LNCAP (cell line): ENCODE measurements around the gene DNAH10.

Source experiments
- CTCF ChIP-seq: fragments of 450-650 bp; IDR thresholded peaks from 2 replicates; pipeline ENCODE4 v1.5.1; 2017; ENCODE audit warnings: mild to moderate bottlenecking

Gene DNAH10

GRCh38 chr12:123846340-123846739, 84.2 kb downstream of the DNAH10 start:
- no peak for TF ChIP-seq CTCF

DNA sequence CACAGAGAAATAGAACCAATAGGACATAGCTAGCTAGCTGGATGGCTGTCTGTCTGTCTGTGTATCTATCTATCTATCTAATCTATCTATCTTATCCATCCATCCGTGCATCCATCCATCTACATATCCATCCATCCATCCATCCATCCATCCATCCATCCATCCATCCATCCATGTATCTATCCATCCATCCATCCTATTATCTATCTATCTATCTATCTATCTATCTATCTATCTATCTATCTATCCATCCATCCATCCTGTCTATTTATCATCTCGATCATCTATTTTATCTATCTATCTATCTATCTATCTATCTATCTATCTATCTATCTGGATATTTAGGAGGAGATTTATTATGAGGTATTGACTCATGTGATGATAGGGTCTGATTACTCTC, 84.9 kb downstream of the DNAH10 start:
- no peak for TF ChIP-seq CTCF

GRCh38 chr12:123847876-123848275, 85.8 kb downstream of the DNAH10 start:
- TF ChIP-seq CTCF, result no peak

DNA sequence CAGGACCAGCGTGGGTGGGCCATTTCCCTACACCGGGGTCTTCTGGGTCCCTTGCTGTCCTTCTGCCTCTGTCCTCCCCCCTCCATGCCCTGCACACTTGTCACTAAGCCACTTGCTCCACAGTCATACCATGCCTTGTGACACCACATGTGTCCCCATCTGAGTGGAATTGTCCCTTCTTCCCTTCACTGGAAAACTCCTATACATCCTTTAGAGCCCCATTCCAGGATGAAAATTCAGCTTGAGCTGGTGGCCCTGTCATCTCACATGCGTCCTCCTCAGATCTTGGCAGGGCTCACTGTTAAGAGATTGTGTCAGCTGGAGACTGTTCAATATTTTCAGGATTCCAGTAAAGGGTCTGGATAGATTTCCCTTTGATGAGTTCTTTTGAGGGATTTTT, 87.4 kb downstream of the DNAH10 start:
- no peak for TF ChIP-seq CTCF

DNA sequence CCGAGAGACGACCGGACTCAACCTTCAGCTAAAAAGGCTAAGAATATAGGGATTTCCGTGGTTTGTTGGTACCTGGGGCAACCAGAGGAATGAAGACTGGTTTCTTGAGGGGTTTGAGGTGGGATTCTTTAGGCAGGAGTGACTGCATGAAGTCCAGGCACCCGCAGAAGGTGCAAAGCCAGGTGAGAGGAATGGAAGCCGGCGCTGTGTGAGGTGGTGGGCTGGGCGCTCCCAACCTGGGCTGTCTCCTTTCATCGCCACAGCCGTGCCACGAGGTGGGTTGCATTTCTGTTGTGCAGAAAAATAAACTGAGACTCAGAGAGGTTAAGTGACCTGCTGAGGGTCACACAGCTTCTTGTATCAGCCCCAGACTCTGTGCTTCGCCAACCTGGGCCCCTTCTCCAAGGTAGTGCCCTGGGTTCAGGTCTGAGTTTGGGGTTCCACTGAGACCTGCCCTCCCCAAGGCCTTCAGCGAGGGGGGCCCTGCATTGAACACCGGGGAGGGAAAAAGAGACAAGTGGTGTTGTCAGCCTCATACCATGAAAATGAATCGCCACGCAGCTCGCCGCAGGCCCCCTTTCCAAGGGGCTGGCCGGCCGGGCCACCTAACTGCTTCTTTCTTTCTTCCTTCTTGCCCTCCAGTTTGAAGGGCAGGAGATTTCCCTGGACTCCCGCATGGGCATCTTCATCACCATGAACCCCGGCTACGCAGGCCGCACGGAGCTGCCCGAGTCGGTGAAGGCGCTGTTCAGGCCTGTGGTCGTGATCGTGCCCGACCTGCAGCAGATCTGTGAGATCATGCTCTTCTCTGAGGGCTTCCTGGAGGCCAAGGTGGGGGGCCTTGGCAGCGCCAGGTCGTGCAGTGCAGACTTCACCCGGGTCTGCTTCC, 88.4 kb downstream of the DNAH10 start:
- no peak for TF ChIP-seq CTCF

GRCh38 chr12:123853396-123854070, 91.4 kb downstream of the DNAH10 start:
- no peak for TF ChIP-seq CTCF

DNA sequence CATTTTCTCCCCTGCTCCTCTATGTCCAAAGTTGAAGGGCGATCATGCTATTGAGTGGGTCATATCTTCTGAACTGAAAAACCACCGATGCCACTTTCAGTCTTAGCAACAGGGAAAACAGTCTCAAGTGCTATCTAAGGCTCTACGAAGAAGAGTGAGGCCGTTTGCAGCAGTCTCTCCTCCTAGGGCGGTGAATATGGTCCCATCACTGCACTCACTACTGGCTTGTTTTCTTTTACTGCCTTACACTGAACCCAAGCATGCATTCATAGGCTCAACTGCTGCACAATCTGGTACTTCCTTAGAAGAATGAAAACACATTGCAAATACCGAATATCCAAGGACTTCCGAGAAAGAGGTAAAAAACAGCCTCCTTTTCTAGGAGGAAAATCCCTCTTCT, 92.1 kb downstream of the DNAH10 start:
- TF ChIP-seq CTCF, result no peak
